Esophagus muscularis mucosa (tissue), 4 donors: Measurements from ENCODE around the gene ZNF816. TPM values are rescaled to one million over a fixed set of nuclear protein-coding genes. Genes with fewer than 3 reads are reported as not detected.

ENCODE experiments used
- DNase-seq: peaks from one replicate; pipeline ENCODE4 v3.0.0-alpha.2; 2017; ENCODE audit errors: extremely low spot score
- H3K27ac ChIP-seq, 4 donors: fragments of 200-600 bp; sonication (generic); replicated peaks in 1 of 4; 1 replicate in 3 of 4; 2 replicates in 1 of 4; pipeline ENCODE4 v1.5.1; 2016 to 2019; ENCODE audit warnings: mild to moderate bottlenecking in 1 of 4
- H3K27me3 ChIP-seq, 4 donors: fragments of 200-600 bp; sonication (generic); one replicate each; pipeline versions ENCODE4 v1.5.1 to v1.6.0; 2016 to 2019
- H3K36me3 ChIP-seq, 4 donors: fragments of 200-600 bp; sonication (generic); one replicate each; pipeline ENCODE4 v1.5.1; 2016 to 2019
- H3K4me1 ChIP-seq, 4 donors: fragments of 200-600 bp; sonication (generic); one replicate each; pipeline ENCODE4 v1.5.1; 2016 to 2019
- H3K4me3 ChIP-seq, 4 donors: fragments of 200-600 bp; sonication (generic); 1 replicate in 2 of 4; 2 replicates in 2 of 4; pipeline ENCODE4 v1.5.1; 2016 to 2019; ENCODE audit warnings: mild to moderate bottlenecking in 4 of 4, moderate library complexity in 1 of 4
- H3K9me3 ChIP-seq, 4 donors: fragments of 200-600 bp; sonication (generic); 1 replicate in 3 of 4; 2 replicates in 1 of 4; pipeline ENCODE4 v1.5.1; 2016 to 2019
- EP300 ChIP-seq: sonication (generic); formaldehyde crosslinking; IDR thresholded peaks from one replicate; pipeline ENCODE4 v1.6.1; 2017; ENCODE audit warnings: antibody characterized with exemption
- POLR2A ChIP-seq: fragments of 450-650 bp; IDR thresholded peaks from one replicate; pipeline ENCODE4 v1.6.1; 2017; ENCODE audit warnings: antibody characterized with exemption, moderate library complexity, mild to moderate bottlenecking, low read depth
- POLR2AphosphoS5 ChIP-seq, 2 donors: sonication (generic); formaldehyde crosslinking; IDR thresholded peaks; one replicate each; pipeline ENCODE4 v1.6.1; 2017; ENCODE audit warnings: antibody characterized with exemption in 2 of 2
- WGBS: methylation state at CpG from one replicate; pipeline ENCODE4 v1.1.5; 2018; 5-methylcytosine and 5-hydroxymethylcytosine counted together
- intact Hi-C: fragments of 100-400 bp; cut with DNase I; formaldehyde crosslinking; loops from one replicate; pipeline ENCODE4 v1.15.1; 2023
- total RNA-seq, 4 donors: library from RNA; depleted of rRNA; stranded (reverse); fragments of >200 nt; gene quantifications; one replicate each; pipeline versions ENCODE4 v1.1.0 to v1.2.1, GENCODE V29; 2016
- TF ChIP-seq, protein P1 (sequence below), 3 experiments: fragments of 200-600 bp in 2 of 3; fragments of 450-650 bp in 1 of 3; sonication (generic) in 2 of 3; IDR thresholded peaks; one replicate each; pipeline ENCODE4 v1.5.1; 2017 to 2019; ENCODE audit warnings: antibody characterized with exemption in 3 of 3, mild to moderate bottlenecking in 2 of 3, moderate library complexity in 1 of 3

Gene ZNF816
- total RNA-seq, 4 donors from 2014 or later: 4.0 to 12.9 (median 6.0) TPM

DNA sequence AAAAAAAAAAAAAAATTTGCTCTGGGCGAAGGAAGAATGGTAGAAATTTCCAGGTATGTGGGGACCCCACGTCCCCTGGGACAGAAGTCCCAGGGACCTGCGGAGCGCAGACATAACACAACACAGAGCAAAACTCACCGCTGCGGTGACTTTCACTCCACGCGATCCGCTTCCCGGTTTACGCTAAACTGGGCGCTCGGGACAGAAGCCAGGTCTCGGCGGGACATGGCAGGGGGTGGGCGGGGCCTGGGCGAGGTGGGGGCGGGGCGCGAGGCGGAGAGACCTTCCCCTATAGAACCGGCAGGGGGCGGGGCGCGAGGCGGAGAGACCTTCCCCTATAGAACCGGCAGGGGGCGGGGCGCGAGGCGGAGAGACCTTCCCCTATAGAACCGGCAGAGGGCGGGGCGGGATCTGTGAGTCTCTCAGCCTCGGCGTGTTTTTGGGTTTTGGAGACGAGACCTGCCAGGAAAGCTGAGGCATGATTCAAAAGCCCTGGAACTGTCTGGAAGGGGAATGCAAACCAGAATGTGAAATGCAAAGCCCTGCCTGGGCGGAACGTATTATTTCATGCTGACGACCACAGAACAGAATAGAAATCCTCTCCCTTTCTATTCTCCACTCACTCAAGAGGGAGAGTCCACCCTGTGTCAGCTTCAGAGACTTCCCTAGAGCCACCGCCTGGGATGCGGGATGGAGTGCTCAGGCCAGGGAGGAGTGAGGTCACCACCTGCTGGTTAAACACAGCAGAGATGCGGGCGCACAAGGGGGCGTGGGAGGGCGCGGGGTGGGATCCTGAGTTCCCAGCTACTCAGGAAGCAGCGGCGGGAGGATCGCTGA, 30.9 kb upstream of the ZNF816 start:
- under 1% methylated on average over 42 of the region's 50 CpGs for WGBS
- H3K27ac ChIP-seq: peak overlapping the region; percentile 72 to 83 (median 74)
- DNase-seq: no peak
- peaks cover 0 to 6% (median 0%) of the 10 kb centered on the region in 4 donors for H3K27me3 ChIP-seq
- peaks cover 11 to 30% (median 25%) of the 10 kb centered on the region in 4 donors for H3K4me1 ChIP-seq
- TF ChIP-seq POLR2A (no peak), EP300 (no peak), POLR2AphosphoS5 (IDR thresholded peaks at IDR 0.05) (peak; percentile 42 to 54)
- TF ChIP-seq, protein P1, sequence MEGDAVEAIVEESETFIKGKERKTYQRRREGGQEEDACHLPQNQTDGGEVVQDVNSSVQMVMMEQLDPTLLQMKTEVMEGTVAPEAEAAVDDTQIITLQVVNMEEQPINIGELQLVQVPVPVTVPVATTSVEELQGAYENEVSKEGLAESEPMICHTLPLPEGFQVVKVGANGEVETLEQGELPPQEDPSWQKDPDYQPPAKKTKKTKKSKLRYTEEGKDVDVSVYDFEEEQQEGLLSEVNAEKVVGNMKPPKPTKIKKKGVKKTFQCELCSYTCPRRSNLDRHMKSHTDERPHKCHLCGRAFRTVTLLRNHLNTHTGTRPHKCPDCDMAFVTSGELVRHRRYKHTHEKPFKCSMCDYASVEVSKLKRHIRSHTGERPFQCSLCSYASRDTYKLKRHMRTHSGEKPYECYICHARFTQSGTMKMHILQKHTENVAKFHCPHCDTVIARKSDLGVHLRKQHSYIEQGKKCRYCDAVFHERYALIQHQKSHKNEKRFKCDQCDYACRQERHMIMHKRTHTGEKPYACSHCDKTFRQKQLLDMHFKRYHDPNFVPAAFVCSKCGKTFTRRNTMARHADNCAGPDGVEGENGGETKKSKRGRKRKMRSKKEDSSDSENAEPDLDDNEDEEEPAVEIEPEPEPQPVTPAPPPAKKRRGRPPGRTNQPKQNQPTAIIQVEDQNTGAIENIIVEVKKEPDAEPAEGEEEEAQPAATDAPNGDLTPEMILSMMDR (IDR thresholded peaks at IDR 0.05): peak; percentile 39 to 67 (median 55)
- H3K36me3 ChIP-seq: peaks cover 0 to 9% (median 4%) of the 10 kb centered on the region in 4 donors
- intact Hi-C loops: loop anchor here (2.0 kb wide), 1 partner anchor 31 kb away; the partner anchor contains the start of gene ZNF816
- H3K4me3 ChIP-seq: peak overlapping the region; percentile 55 to 59 (median 58)
- peaks cover 0 to 7% (median 0%) of the 10 kb centered on the region in 4 donors for H3K9me3 ChIP-seq

DNA sequence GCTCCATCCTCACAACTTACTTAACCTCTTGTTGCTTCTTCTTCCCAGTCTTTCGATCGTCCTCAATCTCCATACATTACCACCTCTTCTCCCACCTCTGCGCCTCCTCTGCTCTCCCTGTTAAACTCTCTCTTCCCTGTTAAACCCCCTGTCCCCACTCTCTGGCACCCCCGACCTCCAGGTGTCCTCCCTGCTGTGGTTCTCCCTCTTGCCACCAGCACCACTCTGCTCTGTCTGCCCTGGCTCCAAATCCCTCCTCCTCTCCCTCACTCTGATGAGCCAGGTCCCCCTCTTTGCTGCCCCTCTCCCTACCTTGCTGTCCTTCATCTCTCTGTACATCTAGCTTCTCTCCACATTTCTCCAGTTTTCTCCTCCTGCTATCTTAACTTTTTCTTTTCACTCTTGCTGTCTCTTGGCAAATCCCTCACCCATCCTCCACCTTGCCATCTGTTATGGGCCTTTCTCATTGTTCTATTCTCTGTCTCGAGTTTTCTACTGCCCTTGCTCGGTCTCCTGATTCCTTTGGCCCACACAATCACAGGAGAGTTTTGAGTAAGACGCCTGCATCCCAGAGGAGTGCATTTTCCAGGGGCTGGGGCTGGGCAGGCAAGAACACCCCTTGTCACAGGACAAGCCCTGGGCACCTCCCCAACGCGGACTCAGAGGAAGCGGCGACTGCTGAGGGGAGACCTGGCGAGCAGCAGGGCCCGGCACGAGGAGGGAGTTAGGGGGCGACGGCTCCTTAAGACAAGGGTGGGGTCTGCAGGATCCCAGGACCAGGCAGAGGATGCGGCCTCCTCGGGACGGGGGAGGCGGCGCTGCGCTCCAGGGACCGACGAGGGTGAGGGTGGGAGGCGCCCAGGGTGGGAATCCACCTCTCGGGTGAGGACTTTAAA, 29.7 kb upstream of the ZNF816 start:
- Histone ChIP-seq H3K27ac (peak overlapping the region; percentile 72 to 83 (median 74)), H3K4me1 (peaks cover 11 to 30% (median 25%) of the 10 kb centered on the region in 4 donors), H3K27me3 (no peaks in the 10 kb centered on the region), H3K4me3 (peak overlapping the region; percentile 55 to 59 (median 58)), H3K9me3 (peaks cover 0 to 2% (median 0%) of the 10 kb centered on the region in 4 donors), H3K36me3 (peaks cover 0 to 21% (median 7%) of the 10 kb centered on the region in 4 donors)
- 18% methylated on average over 20 of the region's 26 CpGs for WGBS
- intact Hi-C loops: loop anchor here (2.0 kb wide), 1 partner anchor 30 kb away; the partner anchor contains the start of gene ZNF816
- no peak for TF ChIP-seq EP300
- no peak for DNase-seq

DNA sequence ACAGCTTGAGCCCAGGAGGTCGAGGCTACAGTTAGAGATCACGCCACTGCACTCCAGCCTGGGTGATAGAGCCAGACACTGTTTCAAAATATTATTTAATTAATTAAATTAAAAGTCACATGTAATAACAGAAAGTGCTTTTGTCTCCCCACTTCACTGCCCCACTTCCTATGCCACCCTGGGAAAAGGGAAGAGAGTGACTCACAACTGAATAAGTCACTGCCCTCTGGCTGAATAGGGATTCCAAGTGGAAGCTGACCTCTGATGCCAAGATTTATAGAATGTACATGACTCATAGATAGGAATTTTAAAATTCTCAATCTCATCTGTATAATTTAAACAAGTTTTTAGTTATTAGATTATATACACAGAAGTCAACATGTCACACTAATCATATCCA, 28.8 kb upstream of the ZNF816 start:
- peaks cover 0 to 30% (median 11%) of the 10 kb centered on the region in 4 donors for H3K36me3 ChIP-seq
- TF ChIP-seq, protein P1 (IDR thresholded peaks at IDR 0.05): no peak
- TF ChIP-seq POLR2A (no peak), POLR2AphosphoS5 (IDR thresholded peaks at IDR 0.05) (no peak), EP300 (no peak)
- H3K27ac ChIP-seq: no peak overlapping the region
- WGBS: 87% methylated on average over 2 of the region's 2 CpGs
- DNase-seq: no peak
- peaks cover 11 to 30% (median 25%) of the 10 kb centered on the region in 4 donors for H3K4me1 ChIP-seq
- no peaks in the 10 kb centered on the region for H3K27me3 ChIP-seq
- intact Hi-C loops: no loop called here
- H3K9me3 ChIP-seq: no peaks in the 10 kb centered on the region
- no peak overlapping the region for H3K4me3 ChIP-seq

DNA sequence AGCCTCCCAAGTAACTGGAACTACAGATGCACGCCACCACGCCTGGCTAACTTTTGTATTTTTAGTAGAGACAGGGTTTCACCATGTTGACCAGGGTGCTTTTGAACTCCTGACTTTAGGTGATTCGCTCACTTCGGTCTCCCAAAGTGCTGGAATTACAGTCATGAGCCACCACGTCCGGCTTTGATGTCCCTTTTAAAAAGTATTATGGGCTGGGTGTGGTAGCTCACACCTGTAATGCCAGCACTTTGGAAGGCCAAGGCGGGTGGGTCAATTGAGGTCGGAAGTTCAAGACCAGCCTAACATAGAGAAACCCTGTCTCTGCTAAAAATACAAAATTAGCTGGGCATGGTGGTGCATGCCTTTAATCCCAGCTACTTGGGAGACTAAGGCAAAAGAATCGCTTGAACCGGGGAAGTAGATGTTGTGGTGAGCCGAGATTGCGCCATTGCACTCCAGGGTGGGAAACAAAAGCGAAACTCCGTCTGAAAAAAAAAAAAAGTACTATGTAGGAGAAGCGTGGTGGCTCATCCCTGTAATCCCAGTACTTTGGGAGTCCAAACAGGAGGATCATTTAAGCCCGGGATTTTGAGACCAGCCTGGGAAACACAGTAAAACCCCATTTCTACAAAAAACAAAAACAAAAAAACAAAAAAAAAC, 28.2 kb upstream of the ZNF816 start:
- 93% methylated on average over 16 of the region's 16 CpGs for WGBS
- TF ChIP-seq EP300: no peak
- TF ChIP-seq, protein P1 (IDR thresholded peaks at IDR 0.05): no peak
- no peak for TF ChIP-seq POLR2AphosphoS5 (IDR thresholded peaks at IDR 0.05)
- no peak for TF ChIP-seq POLR2A
- DNase-seq: no peak
- Histone ChIP-seq H3K27ac (no peak overlapping the region), H3K4me1 (peaks cover 11 to 30% (median 25%) of the 10 kb centered on the region in 4 donors), H3K4me3 (no peak overlapping the region), H3K27me3 (no peaks in the 10 kb centered on the region), H3K36me3 (peaks cover 4 to 36% (median 17%) of the 10 kb centered on the region in 4 donors), H3K9me3 (no peaks in the 10 kb centered on the region)
- intact Hi-C loops: no loop called here
